Sigmoid colon (tissue), 7 donors: ENCODE measurements around the gene STRIP2. TPM values are rescaled to one million over a fixed set of nuclear protein-coding genes. Genes with fewer than 3 reads are reported as not detected.

Source experiments
- DNase-seq: peaks from one replicate; pipeline ENCODE4 v3.0.0-alpha.2; 2019
- H3K27ac ChIP-seq, 4 donors: fragments of 200-600 bp; sonication (generic); one replicate each; pipeline ENCODE4 v1.5.1; 2016 to 2019; ENCODE audit warnings: mild to moderate bottlenecking in 1 of 4
- H3K27me3 ChIP-seq, 3 donors: fragments of 200-600 bp; sonication (generic); one replicate each; pipeline ENCODE4 v1.5.1; 2019; ENCODE audit warnings: mild to moderate bottlenecking in 1 of 3
- H3K36me3 ChIP-seq, 4 donors: fragments of 200-600 bp; sonication (generic); one replicate each; pipeline ENCODE4 v1.5.1; 2016 to 2019
- H3K4me1 ChIP-seq, 4 donors: fragments of 200-600 bp; sonication (generic); one replicate each; pipeline ENCODE4 v1.5.1; 2017 to 2019
- H3K4me3 ChIP-seq, 4 donors: fragments of 200-600 bp; sonication (generic); one replicate each; pipeline ENCODE4 v1.5.1; 2017 to 2019; ENCODE audit warnings: mild to moderate bottlenecking in 2 of 4, moderate library complexity in 1 of 4
- H3K9me3 ChIP-seq, 4 donors: fragments of 200-600 bp in 3 of 4; sonication (generic) in 3 of 4; one replicate each; pipeline versions ENCODE4 v1.5.1 to v1.6.1; 2013 to 2019
- EP300 ChIP-seq, 4 donors: sonication (generic); formaldehyde crosslinking; IDR thresholded peaks; one replicate each; pipeline ENCODE4 v1.6.1; 2017; ENCODE audit warnings: antibody characterized with exemption in 4 of 4
- POLR2A ChIP-seq, 2 donors: fragments of 450-650 bp; IDR thresholded peaks; one replicate each; pipeline ENCODE4 v1.6.1; 2016; ENCODE audit warnings: antibody characterized with exemption in 2 of 2, mild to moderate bottlenecking in 2 of 2, moderate library complexity in 2 of 2
- POLR2AphosphoS5 ChIP-seq, 4 donors: sonication (generic); formaldehyde crosslinking; IDR thresholded peaks; one replicate each; pipeline ENCODE4 v1.6.1; 2017; ENCODE audit warnings: antibody characterized with exemption in 4 of 4
- WGBS, 2 donors: extraction: QIAGEN DNeasy Blood & Tissue Kit; methylation state at CpG; one replicate each; pipeline ENCODE4 v1.1.7; 2013; 5-methylcytosine and 5-hydroxymethylcytosine counted together
- intact Hi-C: fragments of 100-400 bp; cut with DNase I; formaldehyde crosslinking; loops from one replicate; pipeline ENCODE4 v1.15.1; 2023
- polyA plus RNA-seq, 3 donors: library from polyadenylated mRNA; stranded (reverse); fragments of 200-250 nt; gene quantifications; one replicate each; pipeline ENCODE4 v1.2.3, GENCODE V29; 2013
- total RNA-seq, 4 donors: library from RNA; depleted of rRNA; stranded (reverse); fragments of >200 nt; gene quantifications; one replicate each; pipeline ENCODE4 v1.1.0, GENCODE V29; 2016
- TF ChIP-seq, protein P1 (sequence below), 4 experiments: fragments of 450-650 bp in 3 of 4; fragments of 200-600 bp in 1 of 4; IDR thresholded peaks; one replicate each; pipeline ENCODE4 v1.5.1; 2016 to 2019; ENCODE audit warnings: antibody characterized with exemption in 4 of 4, mild to moderate bottlenecking in 3 of 4, moderate library complexity in 2 of 4
- donor health status: healthy with polysubstance abuse.
- donor health status: Bipolar disorder and iron deficiency.
- donor health status: healthy.

The STRIP2 gene
- total and polyA plus RNA-seq, 7 donors: 0.49 to 4.4 (median 1.0) TPM; not detected in 1

DNA sequence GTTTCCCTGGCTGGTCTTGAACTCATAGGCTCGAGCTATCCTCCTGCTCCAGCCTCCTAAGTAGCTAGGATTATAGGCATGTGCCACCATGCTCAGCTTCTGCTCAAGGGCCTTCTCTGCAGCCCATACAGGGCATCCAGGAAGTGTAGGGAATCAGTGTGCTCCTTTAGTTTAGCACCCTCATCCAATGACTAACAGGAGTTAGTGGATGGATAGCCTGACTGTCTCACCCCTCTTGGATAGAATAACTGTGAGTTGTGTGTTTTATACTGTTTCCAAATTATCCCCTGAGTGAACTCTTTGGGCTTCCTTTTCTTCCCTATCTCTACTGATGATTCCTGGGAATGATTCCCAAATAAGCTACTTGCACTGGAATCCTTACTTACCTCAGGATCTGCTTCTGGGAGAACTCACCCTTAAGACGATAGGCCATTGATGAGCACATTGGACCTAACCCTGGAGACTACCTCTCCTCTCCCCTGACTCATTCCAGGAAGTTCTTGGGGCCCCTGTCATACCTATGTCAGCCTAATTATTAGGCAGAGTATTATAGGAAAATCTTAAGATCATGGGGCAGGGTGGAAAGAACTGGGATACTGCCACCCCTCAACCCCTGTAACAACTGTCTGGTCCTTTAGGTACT is 18.5 kb downstream of the STRIP2 start:
- Histone ChIP-seq H3K9me3 (peaks cover 0 to 9% (median 6%) of the 10 kb centered on the region in 4 donors), H3K4me1 (no peaks in the 10 kb centered on the region), H3K27ac (no peak overlapping the region), H3K4me3 (no peak overlapping the region), H3K36me3 (no peaks in the 10 kb centered on the region), H3K27me3 (no peaks in the 10 kb centered on the region)
- intact Hi-C loops: no loop called here
- no peak for DNase-seq
- no peak for TF ChIP-seq POLR2A (IDR thresholded peaks at IDR 0.05)
- TF ChIP-seq, protein P1, sequence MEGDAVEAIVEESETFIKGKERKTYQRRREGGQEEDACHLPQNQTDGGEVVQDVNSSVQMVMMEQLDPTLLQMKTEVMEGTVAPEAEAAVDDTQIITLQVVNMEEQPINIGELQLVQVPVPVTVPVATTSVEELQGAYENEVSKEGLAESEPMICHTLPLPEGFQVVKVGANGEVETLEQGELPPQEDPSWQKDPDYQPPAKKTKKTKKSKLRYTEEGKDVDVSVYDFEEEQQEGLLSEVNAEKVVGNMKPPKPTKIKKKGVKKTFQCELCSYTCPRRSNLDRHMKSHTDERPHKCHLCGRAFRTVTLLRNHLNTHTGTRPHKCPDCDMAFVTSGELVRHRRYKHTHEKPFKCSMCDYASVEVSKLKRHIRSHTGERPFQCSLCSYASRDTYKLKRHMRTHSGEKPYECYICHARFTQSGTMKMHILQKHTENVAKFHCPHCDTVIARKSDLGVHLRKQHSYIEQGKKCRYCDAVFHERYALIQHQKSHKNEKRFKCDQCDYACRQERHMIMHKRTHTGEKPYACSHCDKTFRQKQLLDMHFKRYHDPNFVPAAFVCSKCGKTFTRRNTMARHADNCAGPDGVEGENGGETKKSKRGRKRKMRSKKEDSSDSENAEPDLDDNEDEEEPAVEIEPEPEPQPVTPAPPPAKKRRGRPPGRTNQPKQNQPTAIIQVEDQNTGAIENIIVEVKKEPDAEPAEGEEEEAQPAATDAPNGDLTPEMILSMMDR (IDR thresholded peaks at IDR 0.05): no peak
- 61 to 90% methylated on average over 2 of the region's 2 CpGs for WGBS, 2 donors

DNA sequence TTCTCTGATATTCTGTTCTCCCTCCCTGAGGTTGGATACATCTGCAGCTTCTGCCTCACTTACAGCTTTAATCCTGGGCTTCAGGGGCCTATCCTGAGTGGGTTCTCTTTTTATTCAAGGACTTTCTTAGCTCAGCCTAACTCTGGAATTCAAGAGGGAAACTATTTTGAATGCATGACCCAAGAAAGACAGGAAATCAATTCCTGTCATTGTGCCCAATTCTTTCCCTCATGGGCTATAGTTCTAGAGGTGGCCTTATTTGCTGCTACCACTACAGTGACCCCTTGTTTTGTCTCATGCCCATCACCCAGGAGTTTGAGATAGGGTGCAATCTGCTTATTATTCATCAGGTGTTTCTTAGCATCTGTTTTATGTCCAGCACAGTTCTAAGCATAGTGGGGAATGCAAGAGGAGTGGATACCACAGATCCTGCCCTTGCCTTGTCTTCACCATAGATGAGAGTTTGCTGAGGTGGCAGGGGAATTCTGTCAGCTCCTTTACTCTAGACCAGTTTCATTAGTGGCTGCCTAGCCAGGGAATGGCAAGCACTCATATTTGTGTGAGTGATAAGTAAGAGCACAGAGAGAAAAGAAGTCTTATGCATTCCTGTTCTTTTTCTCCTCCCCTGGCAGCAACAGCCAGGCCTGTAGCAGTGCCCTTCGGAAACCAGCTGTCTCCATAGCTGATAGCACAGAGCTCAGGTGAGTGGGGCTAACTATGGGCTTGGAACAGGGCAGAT is 19.4 kb downstream of the STRIP2 start:
- WGBS, 2 donors: 90 to 95% methylated on average over 1 of the region's 1 CpG
- no peak overlapping the region for H3K27ac ChIP-seq

DNA sequence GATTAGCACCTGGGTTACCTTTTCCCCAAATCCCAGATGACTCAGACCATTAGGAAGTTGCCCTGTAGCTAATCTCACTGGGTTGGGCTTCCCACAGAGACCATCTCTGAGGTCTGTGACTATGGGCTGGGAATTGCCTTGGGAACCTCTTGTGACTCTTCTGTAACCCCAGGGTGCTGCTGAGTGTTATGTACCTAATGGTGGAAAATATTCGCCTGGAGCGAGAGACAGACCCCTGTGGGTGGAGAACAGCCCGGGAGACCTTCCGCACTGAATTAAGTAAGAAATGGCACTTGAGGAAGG is 20.0 kb downstream of the STRIP2 start:
- 95 to 97% methylated on average over 4 of the region's 4 CpGs for WGBS, 2 donors

More for the DNA sequence above, 19.4 kb downstream of the STRIP2 start:
- Histone ChIP-seq H3K27me3 (no peaks in the 10 kb centered on the region), H3K4me1 (no peaks in the 10 kb centered on the region), H3K4me3 (no peak overlapping the region), H3K36me3 (no peaks in the 10 kb centered on the region), H3K9me3 (peaks cover 0 to 4% (median 3%) of the 10 kb centered on the region in 4 donors)
- TF ChIP-seq EP300 (IDR thresholded peaks at IDR 0.05) (no peak), POLR2A (IDR thresholded peaks at IDR 0.05) (no peak), POLR2AphosphoS5 (IDR thresholded peaks at IDR 0.05) (no peak)
- TF ChIP-seq, protein P1 (IDR thresholded peaks at IDR 0.05): no peak
- intact Hi-C loops: no loop called here
- no peak for DNase-seq

DNA sequence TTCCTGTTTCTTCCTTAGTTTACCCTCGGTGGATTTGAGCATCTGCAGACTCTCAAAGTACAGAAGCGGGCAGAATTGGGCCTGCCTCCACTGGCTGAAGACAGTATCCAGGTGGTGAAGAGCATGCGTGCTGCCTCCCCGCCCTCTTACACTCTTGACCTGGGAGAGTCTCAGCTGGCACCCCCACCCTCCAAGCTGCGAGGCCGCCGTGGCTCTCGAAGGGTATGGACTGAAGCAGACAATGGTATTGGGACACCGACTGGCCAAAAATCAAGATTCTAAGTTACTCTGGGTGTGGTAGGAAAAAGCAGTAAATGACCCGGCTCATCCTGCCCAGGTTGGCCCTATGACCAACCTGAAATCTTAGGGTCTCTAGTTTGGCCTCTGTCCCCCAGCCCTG is 22.2 kb downstream of the STRIP2 start:
- TF ChIP-seq, protein P1 (IDR thresholded peaks at IDR 0.05): no peak
- TF ChIP-seq POLR2A (IDR thresholded peaks at IDR 0.05) (no peak), EP300 (IDR thresholded peaks at IDR 0.05) (no peak), POLR2AphosphoS5 (IDR thresholded peaks at IDR 0.05) (no peak)
- no peaks in the 10 kb centered on the region for H3K4me1 ChIP-seq
- WGBS, 2 donors: 93 to 97% methylated on average over 10 of the region's 10 CpGs
- intact Hi-C loops: no loop called here
- no peak overlapping the region for H3K4me3 ChIP-seq
- no peak for DNase-seq
- H3K27ac ChIP-seq: no peak overlapping the region
- no peaks in the 10 kb centered on the region for H3K9me3 ChIP-seq
- H3K36me3 ChIP-seq: no peaks in the 10 kb centered on the region
- H3K27me3 ChIP-seq: no peaks in the 10 kb centered on the region

More for the DNA sequence above, 20.0 kb downstream of the STRIP2 start:
- intact Hi-C loops: no loop called here
- Histone ChIP-seq H3K36me3 (no peaks in the 10 kb centered on the region), H3K4me1 (no peaks in the 10 kb centered on the region), H3K27me3 (no peaks in the 10 kb centered on the region), H3K9me3 (no peaks in the 10 kb centered on the region), H3K4me3 (no peak overlapping the region), H3K27ac (no peak overlapping the region)
- no peak for DNase-seq
- TF ChIP-seq EP300 (IDR thresholded peaks at IDR 0.05) (no peak), POLR2A (IDR thresholded peaks at IDR 0.05) (no peak)

DNA sequence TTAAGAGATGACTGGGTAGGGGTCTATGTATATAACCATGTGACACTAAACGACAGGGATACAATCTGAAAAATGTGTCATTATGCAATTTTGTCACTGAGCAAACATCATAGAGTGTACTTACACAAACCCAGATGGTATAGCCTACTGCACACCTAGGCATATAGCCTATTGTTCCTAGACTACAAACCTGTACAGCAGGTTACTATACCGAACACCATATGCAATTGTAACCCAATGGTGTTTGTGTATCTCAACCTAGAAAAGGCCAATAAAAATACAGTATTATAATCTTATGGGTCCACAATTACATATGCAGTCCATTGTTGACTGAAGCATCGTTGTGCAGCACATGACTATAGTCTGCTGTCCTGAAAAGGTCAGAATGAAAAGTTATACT is 22.9 kb downstream of the STRIP2 start:
- H3K9me3 ChIP-seq: no peaks in the 10 kb centered on the region

More for the DNA sequence above, 22.9 kb downstream of the STRIP2 start:
- no peak for TF ChIP-seq POLR2A (IDR thresholded peaks at IDR 0.05)
- no peak for TF ChIP-seq POLR2AphosphoS5 (IDR thresholded peaks at IDR 0.05)
- Histone ChIP-seq H3K27ac (no peak overlapping the region), H3K4me1 (no peaks in the 10 kb centered on the region), H3K36me3 (no peaks in the 10 kb centered on the region), H3K27me3 (no peaks in the 10 kb centered on the region), H3K4me3 (no peak overlapping the region)
- intact Hi-C loops: no loop called here
- DNase-seq: no peak
- WGBS, 2 donors: 32 to 75% methylated on average over 3 of the region's 3 CpGs
